GM12878 (cell line): Measurements from ENCODE around the gene LIMS3. TPM values are rescaled to one million over a fixed set of nuclear protein-coding genes. Genes with fewer than 3 reads are reported as not detected.
"Not testable (repeated sequence)": the region's sequence is repeated elsewhere in the genome, so short reads cannot be mapped to it uniquely, and the experiment has no call there.

Experiments used
- ATAC-seq: fragments of 200-7000 bp; cut with Tn5 transposase; 3 replicates; pipeline ENCODE4 v1.9.1; 2020; ENCODE audit warnings: mild to moderate bottlenecking, moderate library complexity
- BruUV-seq: library from RNA; stranded (reverse); fragments of 400-500 nt; replicated peaks from 2 replicates; lab custom pipeline; 2021; lab: Mats Ljungman, UMichigan
- CTCF ChIA-PET: fragments of 300-600 bp; sonication (Branson Sonifier 250); formaldehyde crosslinking; extraction: SDS; loops from one replicate; lab custom pipeline; 2021; ENCODE audit warnings: inconsistent platforms; lab: Yijun Ruan, JAX
- POLR2A ChIA-PET: fragments of 350-600 bp; formaldehyde crosslinking; extraction: SDS; loops from one replicate; lab custom pipeline; 2021; ENCODE audit warnings: inconsistent platforms; lab: Charles Lee
- RAD21 ChIA-PET: fragments of 300-600 bp; sonication (Branson Sonifier 250); formaldehyde crosslinking; loops from one replicate; lab custom pipeline; 2023; ENCODE audit warnings: antibody characterized with exemption; ENCODE audit not compliant: unreplicated experiment; lab: Charles Lee
- SMC1A ChIA-PET: fragments of 300-600 bp; sonication (Branson Sonifier 250); formaldehyde crosslinking; loops from one replicate; lab custom pipeline; 2023; ENCODE audit not compliant: unreplicated experiment, uncharacterized antibody; lab: Charles Lee
- DNase-seq: peaks from one replicate; pipeline ENCODE4 v3.0.0-alpha.2; 2011; ENCODE audit warnings: low read depth, low spot score
- FAIRE-seq: peaks from 3 replicates; lab custom pipeline; 2011; peaks lifted over from hg19 to GRCh38; lab: Jason Lieb, UNC
- H2AFZ ChIP-seq: 2 replicates; pipeline ENCODE4 v1.6.0; 2011; ENCODE audit warnings: low read depth, low read length, control low read depth; ENCODE audit not compliant: control insufficient read depth
- H3K27ac ChIP-seq: 2 replicates; pipeline ENCODE4 v1.5.1; 2011; ENCODE audit warnings: control low read depth; ENCODE audit not compliant: control insufficient read depth, insufficient read depth
- H3K27me3 ChIP-seq, 2 experiments: replicated peaks in 1 of 2; 2 replicates each; pipeline versions ENCODE4 v1.6.0 to v1.6.1; 2011; ENCODE audit warnings: low read length in 1 of 2; ENCODE audit not compliant: control insufficient read depth in 2 of 2, insufficient read depth in 2 of 2
- H3K36me3 ChIP-seq, 2 experiments: 2 replicates each; pipeline ENCODE4 v1.5.1; 2011; ENCODE audit warnings: low read length in 1 of 2; ENCODE audit not compliant: control insufficient read depth in 2 of 2, insufficient read depth in 2 of 2
- H3K4me1 ChIP-seq: 2 replicates; pipeline ENCODE4 v1.6.1; 2011; ENCODE audit warnings: mild to moderate bottlenecking, low read length, moderate library complexity, mixed read lengths; ENCODE audit not compliant: control insufficient read depth, insufficient read depth
- H3K4me2 ChIP-seq: 2 replicates; pipeline ENCODE4 v1.6.0; 2011; ENCODE audit warnings: control low read depth; ENCODE audit not compliant: control insufficient read depth, insufficient read depth
- H3K4me3 ChIP-seq: fragments of 200-600 bp; sonication (generic); 2 replicates; pipeline ENCODE4 v1.5.1; 2016
- H3K79me2 ChIP-seq: 2 replicates; pipeline ENCODE4 v1.6.0; 2011; ENCODE audit warnings: low read length; ENCODE audit not compliant: control insufficient read depth, insufficient read depth
- H3K9ac ChIP-seq: 2 replicates; pipeline ENCODE4 v1.8.0; 2011; ENCODE audit warnings: low read length, control low read depth, mixed read lengths; ENCODE audit not compliant: control insufficient read depth, insufficient read depth
- H3K9me3 ChIP-seq: replicated peaks from 3 replicates; pipeline ENCODE4 v1.5.1; 2011; ENCODE audit warnings: mild to moderate bottlenecking, low read length; ENCODE audit not compliant: control insufficient read depth, insufficient read depth
- H4K20me1 ChIP-seq: 2 replicates; pipeline ENCODE4 v1.6.0; 2011; ENCODE audit not compliant: control insufficient read depth, insufficient read depth
- WGBS: methylation state at CpG from one replicate; pipeline ENCODE4 v1.1.6; 2016; ENCODE audit warnings: low lambda C conversion rate; ENCODE audit not compliant: insufficient replicate concordance, insufficient coverage; ENCODE audit errors: missing lambda C conversion rate; 5-methylcytosine and 5-hydroxymethylcytosine counted together
- in situ Hi-C: fragments of 300-500 bp; cut with MboI; formaldehyde crosslinking; loops from 9 replicates; pipeline ENCODE4 v1.14.3; 2018; ENCODE audit warnings: mixed read lengths
- intact Hi-C: fragments of 100-400 bp; cut with micrococcal nuclease; formaldehyde crosslinking; loops from one replicate; pipeline ENCODE4 v1.14.2; 2022; ENCODE audit not compliant: unreplicated experiment
- polyA plus RNA-seq, 11 experiments: library from polyadenylated mRNA; depleted of rRNA in 4 of 11; unstranded in 6 of 11; stranded (reverse) in 5 of 11; fragments of >200 nt; fragmentation: Nextera tagmentation in 4 of 11; fragmentation: Illumina TruSeq in 1 of 11; extraction: Ambion mirVana in 4 of 11; extraction: Trizol in 1 of 11; gene quantifications; 1 replicate in 1 of 11; 2 replicates in 10 of 11; pipeline versions ENCODE4 v1.2.1 to v1.2.3, GENCODE V29; 2011 to 2016; ENCODE audit warnings: inconsistent platforms in 2 of 11, missing spikeins in 2 of 11, low read depth in 1 of 11
- total RNA-seq, 4 experiments: library from RNA; depleted of rRNA in 3 of 4; stranded (reverse); fragments of >200 nt in 3 of 4; fragmentation: Illumina TruSeq in 1 of 4; extraction: Trizol in 1 of 4; gene quantifications; 2 replicates each; pipeline versions ENCODE4 v1.2.1 to v1.2.3, GENCODE V29; 2013 to 2021

Gene LIMS3
- total and polyA plus RNA-seq, 10 of the 15 experiments (the other 5 are each of a cell fraction or from before 2014, with no cell fraction given), result 0.11 to 1.9 (median 0.55) TPM

DNA sequence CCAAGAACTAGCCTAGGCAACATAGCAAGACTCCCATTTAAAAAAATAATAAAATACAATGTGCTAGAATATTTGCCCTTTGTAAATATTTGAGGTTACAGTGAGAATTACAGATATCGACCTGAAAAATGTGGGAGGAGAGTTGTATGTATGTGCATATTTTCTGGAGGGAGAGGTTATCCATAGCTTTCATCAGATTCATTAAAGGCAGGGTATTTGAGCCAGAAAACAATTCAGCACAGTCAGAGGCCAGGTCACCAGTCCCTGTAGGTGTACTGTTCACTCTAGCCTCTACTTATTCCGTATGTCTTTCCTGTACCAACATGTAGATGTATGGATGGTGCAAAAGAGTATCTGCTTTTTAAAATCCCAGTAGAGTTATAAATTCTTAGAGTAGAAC lies 15.4 kb downstream of the LIMS3 start:
- H3K4me2 ChIP-seq, FAIRE-seq, BruUV-seq, H3K9ac ChIP-seq, H3K4me1 ChIP-seq, H3K36me3 ChIP-seq, H3K27me3 ChIP-seq, ATAC-seq, H3K4me3 ChIP-seq, in situ Hi-C loops, CTCF ChIA-PET, intact Hi-C loops, RAD21 ChIA-PET, H2AFZ ChIP-seq, H3K27ac ChIP-seq, H3K9me3 ChIP-seq, SMC1A ChIA-PET, POLR2A ChIA-PET, DNase-seq, H3K79me2 ChIP-seq, H4K20me1 ChIP-seq: not testable (repeated sequence)
- WGBS, result 13% methylated on average over 1 of the region's 2 CpGs

DNA sequence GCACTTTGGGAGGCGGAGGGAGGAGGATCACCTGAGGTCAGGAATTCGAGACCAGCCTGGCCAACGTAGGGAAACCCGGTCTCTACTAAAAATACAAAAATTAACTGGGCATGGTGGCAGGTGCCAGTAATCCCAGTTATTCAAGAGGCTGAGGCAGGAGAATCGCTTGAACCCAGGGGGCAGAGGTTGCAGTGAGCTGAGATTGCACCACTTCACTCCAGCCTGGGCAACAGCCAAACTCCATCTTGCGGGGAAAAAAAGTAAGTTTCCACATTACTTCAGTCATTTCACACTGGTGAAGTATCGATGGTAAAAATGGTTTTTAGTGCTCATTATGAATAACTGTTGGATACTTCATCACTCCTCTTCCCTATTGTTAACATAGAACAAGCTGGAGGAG lies 16.1 kb downstream of the LIMS3 start:
- H3K79me2 ChIP-seq, H3K9me3 ChIP-seq, POLR2A ChIA-PET, H4K20me1 ChIP-seq, DNase-seq, FAIRE-seq, SMC1A ChIA-PET, H3K4me3 ChIP-seq, H3K9ac ChIP-seq, ATAC-seq, H3K4me1 ChIP-seq, H3K4me2 ChIP-seq, CTCF ChIA-PET, H3K36me3 ChIP-seq, in situ Hi-C loops, RAD21 ChIA-PET, H3K27ac ChIP-seq, H3K27me3 ChIP-seq, BruUV-seq, intact Hi-C loops, H2AFZ ChIP-seq: not testable (repeated sequence)
- WGBS, result no CpG with 5 or more reads among the region's 7 CpGs

DNA sequence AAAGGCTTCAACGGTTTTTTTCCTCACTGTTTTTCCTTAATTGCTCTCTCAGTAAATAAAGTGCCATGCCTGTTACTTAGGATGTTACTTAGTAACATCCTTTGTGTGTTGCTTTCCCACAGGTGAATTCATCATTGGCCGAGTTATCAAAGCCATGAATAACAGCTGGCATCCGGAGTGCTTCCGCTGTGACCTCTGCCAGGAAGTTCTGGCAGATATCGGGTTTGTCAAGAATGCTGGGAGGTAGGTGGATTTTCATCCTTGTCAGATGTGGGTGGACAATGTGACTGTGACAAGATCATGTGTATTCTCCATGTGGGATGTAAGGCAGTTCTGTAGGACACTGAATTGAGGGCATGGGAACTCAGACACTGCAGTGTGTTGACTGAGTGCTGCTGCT lies 17.3 kb downstream of the LIMS3 start:
- BruUV-seq, POLR2A ChIA-PET, H3K27ac ChIP-seq, H3K36me3 ChIP-seq, H3K4me3 ChIP-seq, H3K4me1 ChIP-seq, H3K9me3 ChIP-seq, H3K4me2 ChIP-seq, FAIRE-seq, intact Hi-C loops, H3K79me2 ChIP-seq, H3K27me3 ChIP-seq, RAD21 ChIA-PET, H2AFZ ChIP-seq, DNase-seq, H4K20me1 ChIP-seq, H3K9ac ChIP-seq, CTCF ChIA-PET, SMC1A ChIA-PET, in situ Hi-C loops, ATAC-seq: not testable (repeated sequence)
- WGBS, result no CpG with 5 or more reads among the region's 5 CpGs

DNA sequence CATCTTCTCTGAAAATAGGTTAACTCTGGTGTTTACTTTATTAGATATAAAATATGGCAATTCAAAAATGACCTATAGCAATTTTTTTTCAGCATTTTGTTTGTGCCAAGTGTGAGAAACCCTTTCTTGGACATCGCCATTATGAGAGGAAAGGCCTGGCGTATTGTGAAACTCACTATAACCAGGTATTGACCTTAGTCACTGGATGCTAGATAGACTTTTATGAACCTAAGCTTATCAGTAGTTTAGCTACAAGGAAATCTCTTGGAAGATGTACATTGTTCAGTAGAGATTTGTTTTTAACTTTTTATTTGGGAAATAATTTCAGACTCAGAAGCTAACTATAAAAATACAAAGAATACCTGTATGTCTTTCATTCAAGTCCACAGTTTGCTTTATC lies 21.7 kb downstream of the LIMS3 start:
- FAIRE-seq, DNase-seq, H3K9me3 ChIP-seq, in situ Hi-C loops, ATAC-seq, H3K27me3 ChIP-seq, BruUV-seq, H3K4me1 ChIP-seq, intact Hi-C loops, H3K36me3 ChIP-seq, SMC1A ChIA-PET, H4K20me1 ChIP-seq, H3K4me2 ChIP-seq, H3K9ac ChIP-seq, POLR2A ChIA-PET, H3K4me3 ChIP-seq, H2AFZ ChIP-seq, H3K27ac ChIP-seq, CTCF ChIA-PET, H3K79me2 ChIP-seq, RAD21 ChIA-PET: not testable (repeated sequence)
- WGBS, result no CpG with 5 or more reads among the region's 2 CpGs
